Measurements from ENCODE around the gene DLGAP1.

Gene DLGAP1

DNA sequence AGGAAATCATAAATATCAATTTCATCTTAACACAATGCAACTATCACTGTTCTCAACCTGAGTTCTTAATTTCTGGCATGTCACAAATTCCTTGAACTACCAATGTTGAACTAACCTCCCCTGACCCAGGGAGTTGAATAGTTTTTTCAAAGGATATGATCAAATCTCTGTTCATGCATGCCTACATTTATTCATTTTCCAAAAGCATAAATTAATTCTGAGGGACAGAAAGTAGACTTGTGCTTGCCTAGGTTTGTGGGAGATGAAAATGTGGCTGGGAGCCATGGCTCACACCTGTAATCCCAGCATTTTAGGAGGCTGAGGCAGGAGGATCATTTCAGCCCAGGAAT is 829.4 kb downstream of the DLGAP1 start (continued):
- TF ChIP-seq GLI2 (tag by site-specific recombination; IDR thresholded peaks at IDR 0.05; ENCODE audit: borderline replicate concordance, low read depth) (no peak), ZNF26 (tag by site-specific recombination; IDR thresholded peaks at IDR 0.05) (no peak), WT1 (tag by site-specific recombination; IDR thresholded peaks at IDR 0.05) (no peak), ZNF843 (tag by site-specific recombination; IDR thresholded peaks at IDR 0.05) (no peak), ZNF19 (tag by site-specific recombination; IDR thresholded peaks at IDR 0.05; ENCODE audit: low read depth) (no peak), MYNN (tag by site-specific recombination; IDR thresholded peaks at IDR 0.05; ENCODE audit: borderline replicate concordance) (no peak), BCL11A (tag by site-specific recombination; IDR thresholded peaks at IDR 0.05; ENCODE audit: low read depth) (no peak), ZNF112 (tag by site-specific recombination; IDR thresholded peaks at IDR 0.05) (no peak), REPIN1 (tag by site-specific recombination; IDR thresholded peaks at IDR 0.05; ENCODE audit: low read depth) (no peak), ZNF791 (tag by site-specific recombination; IDR thresholded peaks at IDR 0.05) (no peak), ZNF24 (tag by site-specific recombination; IDR thresholded peaks at IDR 0.05) (no peak)

DNA sequence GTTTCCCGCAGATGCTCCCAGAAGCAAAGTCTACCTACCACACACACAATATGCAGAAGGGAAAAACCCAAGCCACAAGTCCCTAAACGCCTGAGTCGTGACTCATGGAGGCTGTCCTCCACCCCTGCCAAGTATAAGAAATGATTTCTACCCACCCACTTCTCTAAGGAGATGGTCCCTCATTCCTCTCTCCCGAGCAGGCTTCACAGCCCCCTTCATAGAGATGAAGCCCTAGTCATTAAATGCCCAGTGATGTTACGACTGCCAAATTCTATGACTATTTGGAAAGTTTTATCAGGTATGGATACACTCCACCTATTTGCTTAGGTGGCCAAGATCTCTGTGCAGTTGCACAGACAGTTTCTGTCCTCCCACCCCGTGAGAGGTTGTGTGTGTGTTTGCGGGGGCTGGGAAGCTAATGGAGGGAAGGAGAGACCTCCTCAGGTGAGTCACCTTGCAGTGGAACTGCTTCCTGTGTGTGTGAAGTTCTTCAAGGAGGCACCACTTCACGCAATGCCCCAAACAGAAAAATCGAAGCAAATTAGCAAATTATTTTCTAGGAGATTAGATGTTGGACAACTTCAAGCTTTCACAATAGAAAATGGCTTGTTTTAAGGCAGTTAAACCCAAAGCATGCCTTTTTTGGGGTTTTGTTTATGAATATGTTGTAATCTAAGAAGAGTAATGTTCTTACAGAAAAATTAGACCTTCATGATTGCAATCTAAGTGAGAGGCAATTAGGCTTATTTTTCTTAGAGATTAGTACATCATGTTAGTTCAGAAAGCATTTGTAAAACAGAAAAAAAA is 830.0 kb downstream of the DLGAP1 start:
- ChIA-PET CTCF (interaction anchor here (0.6 to 3.8 kb wide), 5 partner anchors 11 to 40 kb away, joined by 3 to 20 read pairs (median 5); no protein-coding TSS in a partner anchor), POLR2A (interaction anchor here (1.6 kb wide), 1 partner anchor 177 kb away, joined by 6 read pairs; no protein-coding TSS in a partner anchor)
- peaks cover 16% of the 10 kb centered on the region for H3K4me1 ChIP-seq (ENCODE audit: control insufficient read depth, insufficient read depth, low read length)
- no peaks in the 10 kb centered on the region for H3K9me3 ChIP-seq (ENCODE audit: control insufficient read depth, insufficient read depth, low read depth, low read length)
- no peak overlapping the region for H3K4me3 ChIP-seq (ENCODE audit: low read depth, low read length)
- H3K27ac ChIP-seq (ENCODE audit: extremely low read depth, low read depth, low read length), result peak overlapping the region; percentile 13; the same call in 1 of the 2 replicates
- H3K36me3 ChIP-seq (ENCODE audit: control insufficient read depth in 2 of 2, insufficient read depth in 1 of 2, low read length in 2 of 2), result no peaks in the 10 kb centered on the region
- no peak for TF ChIP-seq ZNF155 (tag by site-specific recombination; IDR thresholded peaks at IDR 0.05)
- no peak for TF ChIP-seq ZNF777 (tag by site-specific recombination; IDR thresholded peaks at IDR 0.05; ENCODE audit: borderline replicate concordance)
- TF ChIP-seq, protein P1, sequence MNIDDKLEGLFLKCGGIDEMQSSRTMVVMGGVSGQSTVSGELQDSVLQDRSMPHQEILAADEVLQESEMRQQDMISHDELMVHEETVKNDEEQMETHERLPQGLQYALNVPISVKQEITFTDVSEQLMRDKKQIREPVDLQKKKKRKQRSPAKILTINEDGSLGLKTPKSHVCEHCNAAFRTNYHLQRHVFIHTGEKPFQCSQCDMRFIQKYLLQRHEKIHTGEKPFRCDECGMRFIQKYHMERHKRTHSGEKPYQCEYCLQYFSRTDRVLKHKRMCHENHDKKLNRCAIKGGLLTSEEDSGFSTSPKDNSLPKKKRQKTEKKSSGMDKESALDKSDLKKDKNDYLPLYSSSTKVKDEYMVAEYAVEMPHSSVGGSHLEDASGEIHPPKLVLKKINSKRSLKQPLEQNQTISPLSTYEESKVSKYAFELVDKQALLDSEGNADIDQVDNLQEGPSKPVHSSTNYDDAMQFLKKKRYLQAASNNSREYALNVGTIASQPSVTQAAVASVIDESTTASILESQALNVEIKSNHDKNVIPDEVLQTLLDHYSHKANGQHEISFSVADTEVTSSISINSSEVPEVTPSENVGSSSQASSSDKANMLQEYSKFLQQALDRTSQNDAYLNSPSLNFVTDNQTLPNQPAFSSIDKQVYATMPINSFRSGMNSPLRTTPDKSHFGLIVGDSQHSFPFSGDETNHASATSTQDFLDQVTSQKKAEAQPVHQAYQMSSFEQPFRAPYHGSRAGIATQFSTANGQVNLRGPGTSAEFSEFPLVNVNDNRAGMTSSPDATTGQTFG (tag by site-specific recombination; IDR thresholded peaks at IDR 0.05; ENCODE audit: borderline replicate concordance), result no peak
- TF ChIP-seq, protein P2, sequence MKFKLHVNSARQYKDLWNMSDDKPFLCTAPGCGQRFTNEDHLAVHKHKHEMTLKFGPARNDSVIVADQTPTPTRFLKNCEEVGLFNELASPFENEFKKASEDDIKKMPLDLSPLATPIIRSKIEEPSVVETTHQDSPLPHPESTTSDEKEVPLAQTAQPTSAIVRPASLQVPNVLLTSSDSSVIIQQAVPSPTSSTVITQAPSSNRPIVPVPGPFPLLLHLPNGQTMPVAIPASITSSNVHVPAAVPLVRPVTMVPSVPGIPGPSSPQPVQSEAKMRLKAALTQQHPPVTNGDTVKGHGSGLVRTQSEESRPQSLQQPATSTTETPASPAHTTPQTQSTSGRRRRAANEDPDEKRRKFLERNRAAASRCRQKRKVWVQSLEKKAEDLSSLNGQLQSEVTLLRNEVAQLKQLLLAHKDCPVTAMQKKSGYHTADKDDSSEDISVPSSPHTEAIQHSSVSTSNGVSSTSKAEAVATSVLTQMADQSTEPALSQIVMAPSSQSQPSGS (tag by site-specific recombination; IDR thresholded peaks at IDR 0.05; ENCODE audit: low read depth), result no peak
- TF ChIP-seq ZNF626 (tag by site-specific recombination; IDR thresholded peaks at IDR 0.05), result no peak
- peak; percentile 70 for TF ChIP-seq ZFHX2 (tag by site-specific recombination; conservative IDR thresholded peaks at IDR 0.05)
- TF ChIP-seq MZF1 (tag by site-specific recombination; IDR thresholded peaks at IDR 0.05; ENCODE audit: borderline replicate concordance), result no peak
- TF ChIP-seq CTCF (tag by site-specific recombination; IDR thresholded peaks at IDR 0.05), result no peak
- no peak for TF ChIP-seq BCL11B (tag by site-specific recombination; IDR thresholded peaks at IDR 0.05; ENCODE audit: low read depth)
- TF ChIP-seq ZNF426 (tag by site-specific recombination; IDR thresholded peaks at IDR 0.05), result no peak
- no peak for TF ChIP-seq ZNF175 (tag by site-specific recombination; IDR thresholded peaks at IDR 0.05)
- no peak for TF ChIP-seq ZNF707 (tag by site-specific recombination; IDR thresholded peaks at IDR 0.05)
- TF ChIP-seq EGR2 (tag by site-specific recombination; IDR thresholded peaks at IDR 0.05; ENCODE audit: low read depth), result peak; percentile 60
